ENCODE data around the gene MTM1.

The MTM1 gene

DNA sequence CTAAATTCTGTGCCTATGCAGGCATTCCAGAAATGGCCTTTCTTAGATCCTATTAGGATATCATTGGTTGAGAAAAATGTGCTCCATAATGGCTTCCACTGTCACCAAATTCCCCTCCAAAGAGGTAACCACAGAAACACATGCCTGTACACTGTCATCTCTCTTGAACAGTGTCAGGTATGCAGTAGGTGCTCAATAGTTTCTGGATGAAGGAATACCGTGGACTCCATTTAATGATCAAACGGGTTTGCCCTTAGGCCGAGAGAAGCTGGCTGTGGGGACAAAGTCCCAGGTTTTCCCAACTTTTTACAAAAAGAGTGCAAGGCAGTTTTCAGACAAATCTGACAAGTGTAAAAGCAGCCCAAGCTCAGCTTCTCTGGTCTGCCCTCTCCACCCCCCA is 16.5 kb upstream of the MTM1 start:
- DNase-seq = no peak

DNA sequence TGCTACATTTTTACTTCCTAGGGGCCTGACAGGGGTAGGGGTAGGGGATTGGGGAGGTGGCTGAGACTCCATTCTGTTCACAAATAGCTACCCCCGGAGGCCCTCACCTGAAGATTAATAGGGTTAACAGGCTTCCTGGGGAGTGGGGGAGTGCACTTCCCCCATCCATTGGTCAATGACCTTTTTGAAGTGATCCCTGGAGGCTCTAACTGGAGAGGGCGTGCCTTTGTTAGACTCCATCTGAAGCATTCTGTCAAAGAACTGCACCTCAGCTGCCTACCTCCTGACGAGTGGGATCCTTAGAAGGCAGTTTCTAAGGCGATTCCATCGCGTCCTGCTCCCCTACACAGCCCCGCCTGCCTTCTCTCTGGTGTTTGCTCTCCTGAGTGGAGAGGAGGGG is 10.0 kb upstream of the MTM1 start:
- no peak for DNase-seq

DNA sequence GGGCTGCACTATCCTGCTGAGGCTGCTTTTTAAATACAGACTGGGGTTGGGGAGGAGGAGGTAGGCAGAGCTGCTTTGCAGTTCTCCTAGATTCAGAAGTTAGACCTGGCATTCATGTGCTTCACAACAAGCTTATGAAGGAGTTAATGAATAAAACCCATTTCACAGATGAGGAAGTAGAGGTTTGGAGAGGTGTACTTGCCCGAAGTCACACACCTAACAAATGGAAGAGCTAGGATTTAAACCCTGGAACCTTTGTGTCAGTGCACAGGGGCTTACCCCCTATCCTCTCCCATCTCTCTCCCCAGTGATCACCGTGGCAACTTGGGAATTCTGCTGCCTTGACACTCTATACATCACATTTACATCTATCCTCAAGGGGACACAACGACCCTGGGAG is 3.6 kb upstream of the MTM1 start:
- DNase-seq = no peak

DNA sequence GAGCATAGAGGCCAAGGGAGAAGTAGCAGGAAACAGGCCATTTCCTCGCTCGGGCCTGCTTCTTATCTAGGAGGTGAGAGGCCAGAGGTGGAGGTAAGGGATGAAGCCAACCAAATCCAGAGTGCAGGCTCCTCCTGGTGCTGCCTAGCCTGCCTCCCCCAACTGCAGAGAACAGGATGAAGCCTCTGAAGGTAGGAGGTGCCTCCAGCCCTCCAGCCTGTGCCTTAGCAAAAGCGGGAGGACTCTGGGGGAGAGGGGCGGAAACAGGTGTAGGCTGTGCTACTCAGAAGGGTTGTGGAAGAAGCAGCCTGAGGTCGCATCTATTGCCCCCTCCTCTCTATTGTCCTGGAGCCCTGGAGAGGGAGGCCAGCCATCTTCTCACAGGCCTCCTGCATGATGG is 2.9 kb upstream of the MTM1 start:
- DNase-seq = no peak

DNA sequence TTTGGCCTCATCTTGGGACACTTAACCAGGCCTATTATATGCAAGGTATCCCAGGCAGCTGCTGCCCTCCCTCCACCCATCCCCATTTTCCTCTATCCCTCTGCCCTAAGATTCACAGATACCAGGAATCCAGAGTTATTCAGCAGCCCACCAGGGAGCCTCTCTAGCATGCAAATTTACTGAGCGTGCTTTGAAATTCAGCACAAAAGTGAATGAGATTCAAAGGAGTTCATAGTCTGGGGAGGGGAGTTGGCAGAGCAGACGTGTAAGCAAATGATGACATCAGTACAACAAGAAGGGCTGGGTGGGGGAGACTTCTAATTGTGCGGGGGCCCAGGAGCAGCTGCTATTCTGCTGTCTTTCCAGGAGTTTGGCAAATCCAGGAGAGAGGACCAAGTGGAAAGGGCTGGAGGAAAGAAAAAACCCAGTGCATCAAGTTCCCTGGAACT is 1.7 kb upstream of the MTM1 start:
- DNase-seq = no peak

DNA sequence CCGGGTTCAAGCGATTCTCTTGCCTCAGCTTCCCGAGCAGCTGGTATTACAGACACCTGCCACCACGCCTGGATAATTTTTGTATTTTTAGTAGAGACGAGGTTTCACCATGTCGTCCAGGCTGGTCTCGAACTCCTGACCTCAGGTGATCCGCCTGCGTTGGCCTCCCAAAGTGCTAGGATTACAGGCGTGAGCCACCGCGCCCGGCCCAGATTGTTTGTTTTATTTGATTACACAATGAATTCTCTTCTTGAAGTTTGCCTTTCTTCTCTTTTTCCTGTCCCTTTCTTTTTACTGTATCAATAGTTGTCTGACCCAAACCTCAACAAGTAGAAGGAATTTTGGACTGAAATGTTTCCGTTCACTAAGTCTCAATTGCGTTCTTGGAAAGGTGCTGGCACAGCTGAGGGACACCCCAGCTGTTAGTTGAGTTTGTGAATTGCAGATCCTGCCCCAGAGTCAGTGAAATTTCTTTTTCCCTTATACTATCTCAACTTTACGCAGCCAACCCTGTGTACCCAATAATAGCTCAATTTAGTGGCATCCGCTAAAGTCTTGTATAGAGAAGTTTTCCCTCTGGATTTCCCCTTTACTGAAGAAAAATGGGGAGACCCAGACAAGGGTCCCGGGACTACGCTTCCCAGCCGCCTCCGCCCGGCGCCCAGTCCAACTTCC is 639 bp upstream of the MTM1 start:
- no peak for DNase-seq

DNA sequence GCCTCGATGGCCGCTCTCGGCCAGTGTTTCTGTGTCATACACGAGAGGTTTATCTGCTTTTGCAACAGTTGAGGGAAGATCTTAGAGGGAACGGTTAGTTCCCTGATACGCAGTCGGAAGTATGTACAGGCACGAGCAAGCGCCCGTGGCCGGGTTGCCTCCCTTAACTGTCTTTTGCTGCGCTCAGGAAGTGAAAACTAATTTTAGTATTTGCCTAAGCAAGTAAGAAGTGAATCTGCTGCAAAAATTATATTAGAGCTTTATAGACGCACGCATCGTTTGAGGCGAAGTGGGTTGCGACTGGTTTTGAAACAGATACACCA is 695 bp downstream of the MTM1 start:
- no peak for DNase-seq

DNA sequence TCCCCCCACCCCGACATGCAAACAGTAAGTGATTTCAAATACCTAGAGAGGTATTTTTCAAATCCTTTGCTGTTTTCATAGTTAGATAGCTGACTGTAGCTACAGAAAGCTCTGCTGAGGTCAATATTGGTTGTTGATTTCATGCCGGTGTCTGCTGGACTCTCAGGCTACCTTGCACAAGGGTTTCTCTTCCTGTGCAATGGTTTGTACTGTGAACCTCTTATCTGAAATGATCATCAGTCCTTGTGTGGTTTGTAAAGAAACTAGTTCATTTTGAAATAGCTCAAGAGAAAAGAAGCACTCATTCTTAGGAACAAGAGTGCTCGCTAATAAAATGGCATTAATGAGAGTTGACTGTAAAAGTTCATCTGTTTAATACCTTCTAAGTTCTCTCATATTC is 2.1 kb downstream of the MTM1 start:
- no peak for DNase-seq

DNA sequence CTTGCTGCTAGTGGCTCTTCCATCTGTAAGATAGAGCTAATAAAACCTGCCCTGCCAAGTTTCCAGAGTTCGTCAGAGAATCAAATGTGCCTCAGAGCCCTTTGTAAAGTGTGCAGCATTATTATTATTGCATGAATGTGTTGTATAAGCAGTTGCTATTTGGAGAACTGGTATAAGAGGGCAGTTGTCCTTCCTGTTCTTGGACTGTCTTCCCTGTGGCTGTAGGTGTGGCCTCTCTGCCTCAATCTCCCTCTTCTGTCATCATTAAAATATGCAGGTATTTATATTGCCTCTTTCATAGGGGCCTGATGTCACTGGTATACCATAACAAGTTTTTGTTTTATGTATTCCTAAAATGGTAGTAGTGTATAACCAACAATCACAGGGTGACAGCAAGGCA is 3.8 kb downstream of the MTM1 start:
- no peak for DNase-seq

DNA sequence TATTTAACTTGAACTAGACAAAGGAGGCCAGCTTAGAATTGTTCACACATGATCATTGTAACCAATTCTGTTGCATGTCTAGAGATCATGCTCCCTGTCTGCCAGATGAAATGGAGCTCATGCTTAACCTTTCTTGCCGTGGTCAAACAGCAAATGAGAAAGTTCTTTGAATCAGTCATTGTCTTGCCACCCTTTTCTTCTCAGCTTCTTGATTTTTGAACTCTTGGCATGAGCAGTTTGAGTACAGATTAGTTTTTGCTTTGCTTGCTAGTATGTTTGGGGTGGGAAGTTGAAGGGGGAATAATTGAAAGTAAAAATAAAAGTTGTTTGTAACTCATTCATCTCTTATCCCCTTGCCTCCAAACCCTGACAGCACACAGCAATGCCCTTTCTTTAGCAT is 4.7 kb downstream of the MTM1 start:
- DNase-seq = no peak

DNA sequence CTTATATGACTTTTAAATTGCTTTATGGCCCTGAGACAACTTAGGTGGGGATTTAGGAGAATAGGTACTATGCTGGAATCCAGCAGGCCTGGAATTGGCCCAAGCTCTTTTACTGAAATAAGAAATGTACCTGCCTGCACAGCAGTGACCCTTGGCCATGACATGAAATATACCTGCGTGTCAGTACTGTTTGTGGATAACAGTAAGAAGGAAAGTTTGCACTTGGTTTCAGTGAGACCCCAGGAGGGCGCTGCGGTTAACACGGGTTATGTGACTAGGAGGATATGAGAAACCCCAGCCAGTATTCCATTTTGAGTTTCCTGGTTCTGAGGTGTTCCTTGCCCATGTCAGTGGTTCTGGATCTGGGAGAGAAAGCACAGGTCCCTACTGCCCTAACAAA is 5.3 kb downstream of the MTM1 start:
- no peak for DNase-seq

DNA sequence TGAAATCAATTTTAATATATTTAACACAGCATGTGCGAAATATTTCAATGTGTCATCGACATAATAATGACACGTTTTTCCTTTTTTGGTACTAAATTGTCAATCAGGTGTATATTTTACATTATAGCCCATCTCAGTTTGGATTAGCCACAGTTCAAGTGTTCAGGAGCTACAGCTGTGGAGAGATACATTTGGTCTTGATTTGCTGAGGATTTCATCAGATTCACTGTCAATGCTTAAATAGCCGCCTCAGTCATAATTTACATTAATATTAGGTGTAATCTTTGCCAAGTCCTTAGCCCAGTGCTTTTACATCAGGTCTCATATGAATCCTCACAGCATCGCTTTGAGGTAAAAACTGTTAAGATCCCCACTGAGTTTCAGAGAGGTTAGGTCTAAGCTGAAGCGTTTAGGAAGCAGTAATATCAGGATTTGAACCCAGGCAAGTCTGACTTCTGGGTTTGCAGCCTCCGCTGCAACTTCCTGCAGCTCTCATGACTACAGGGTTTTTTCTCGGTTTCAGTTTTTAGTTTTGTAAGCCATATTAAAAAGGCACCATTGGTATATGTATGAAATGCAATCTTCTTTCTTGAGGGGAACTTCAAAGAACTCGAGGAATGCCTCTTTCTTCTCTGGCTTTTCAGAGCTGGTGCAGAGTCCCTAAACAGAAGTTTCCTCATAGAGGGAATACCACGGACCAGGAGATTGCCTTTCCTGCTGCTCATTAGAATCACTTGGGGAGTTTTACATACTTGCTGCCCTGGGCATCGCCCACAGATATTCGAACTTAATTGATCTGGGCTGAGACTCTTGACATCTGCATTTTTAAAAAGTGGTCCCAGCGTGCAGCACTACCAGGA is 6.4 kb downstream of the MTM1 start:
- DNase-seq = no peak

DNA sequence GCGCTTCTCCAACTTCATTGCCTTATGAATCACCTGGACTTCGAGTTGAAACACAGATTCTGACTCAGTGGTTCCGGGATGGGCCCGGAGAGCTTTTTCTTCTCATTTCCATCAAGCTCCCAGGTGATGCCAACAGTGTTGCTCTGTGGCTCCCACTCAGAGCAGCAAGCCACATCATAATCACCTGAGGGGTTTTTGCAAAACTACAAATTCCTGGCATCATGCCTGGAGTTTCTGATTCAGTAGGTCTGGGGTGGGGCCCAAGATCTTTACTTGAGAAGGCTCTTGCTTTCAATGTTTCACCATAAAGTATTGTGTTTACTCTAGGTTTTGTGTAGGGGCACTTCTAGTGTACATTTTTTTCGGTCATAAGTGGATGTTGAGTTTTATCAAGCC is 7.0 kb downstream of the MTM1 start:
- DNase-seq = no peak

DNA sequence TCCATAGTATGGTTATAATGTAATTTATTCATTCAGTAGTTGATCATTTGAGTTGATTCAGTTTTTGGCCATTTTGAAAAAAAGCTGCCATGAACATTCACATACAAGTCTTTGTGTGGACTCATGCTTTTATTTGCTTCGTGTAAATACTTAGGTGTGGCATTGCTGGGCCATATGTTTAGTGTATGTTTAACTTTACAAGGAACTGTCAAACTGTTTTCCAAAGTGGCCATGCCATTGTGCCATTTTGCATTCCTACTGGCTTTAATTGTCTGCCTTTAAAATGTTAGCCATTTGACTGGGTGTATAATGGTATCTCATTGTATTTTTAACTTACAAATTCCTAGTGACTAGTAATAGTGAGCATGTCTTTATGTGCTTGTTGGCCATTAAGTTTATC is 8.8 kb downstream of the MTM1 start:
- no peak for DNase-seq

DNA sequence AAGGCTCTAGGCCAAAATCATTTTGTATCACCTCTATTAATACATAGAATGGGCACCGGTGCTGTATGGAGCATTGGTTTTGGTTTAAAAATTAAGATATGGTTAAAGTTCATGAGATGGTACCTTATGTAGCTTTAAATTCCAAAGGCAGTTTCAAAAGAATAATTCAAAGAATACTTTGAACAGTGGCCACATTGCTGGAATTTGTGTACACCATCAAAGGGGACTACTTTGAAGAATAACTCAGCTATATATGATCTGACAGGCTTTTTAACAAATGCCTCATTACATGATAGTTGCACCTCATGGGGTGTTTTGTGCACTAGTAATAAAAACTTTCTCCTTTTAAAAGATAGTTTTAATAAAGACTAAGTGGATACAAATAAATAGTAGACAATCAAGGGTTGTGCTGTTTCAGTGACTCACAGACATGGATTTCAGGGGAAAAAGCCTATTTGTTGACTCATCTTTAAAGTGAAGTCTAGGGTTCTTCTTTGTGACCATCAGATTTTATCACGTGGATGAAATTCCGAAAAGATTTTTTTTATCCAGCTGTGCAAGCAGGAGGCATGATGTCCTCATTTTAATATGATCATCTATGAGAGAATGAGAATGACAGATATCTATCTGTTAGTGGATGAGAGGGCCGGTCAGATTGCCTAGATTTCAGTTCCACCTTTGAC is 12.8 kb downstream of the MTM1 start:
- no peak for DNase-seq

DNA sequence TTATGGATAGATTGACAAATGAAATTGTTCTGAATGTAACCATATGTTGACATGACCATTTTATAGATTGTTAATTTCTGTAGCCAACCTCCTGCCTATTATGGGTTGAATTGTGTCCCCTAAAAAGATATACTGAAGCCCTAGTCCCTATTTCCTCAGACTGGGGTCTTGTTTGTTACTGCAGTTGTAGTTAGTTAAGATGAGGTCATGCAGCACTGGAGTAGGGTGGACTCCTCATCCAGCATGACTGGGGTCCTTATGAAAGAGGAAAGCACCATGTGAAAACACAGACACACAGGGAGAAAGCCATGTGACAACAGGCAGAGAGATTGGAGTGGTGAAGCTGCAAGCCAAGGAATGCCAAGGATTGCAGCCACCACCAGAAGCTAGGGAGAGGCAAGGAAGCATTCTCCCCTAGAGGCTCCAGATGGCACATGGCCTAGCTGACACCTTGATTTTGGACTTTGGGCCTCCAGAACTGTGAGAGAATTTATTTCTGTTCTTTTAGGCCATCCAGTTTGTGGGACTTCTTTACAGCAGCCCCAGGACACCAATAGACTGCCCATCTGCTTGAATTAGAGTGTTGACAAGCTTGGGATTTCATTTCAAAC is 14.0 kb downstream of the MTM1 start:
- no peak for DNase-seq

DNA sequence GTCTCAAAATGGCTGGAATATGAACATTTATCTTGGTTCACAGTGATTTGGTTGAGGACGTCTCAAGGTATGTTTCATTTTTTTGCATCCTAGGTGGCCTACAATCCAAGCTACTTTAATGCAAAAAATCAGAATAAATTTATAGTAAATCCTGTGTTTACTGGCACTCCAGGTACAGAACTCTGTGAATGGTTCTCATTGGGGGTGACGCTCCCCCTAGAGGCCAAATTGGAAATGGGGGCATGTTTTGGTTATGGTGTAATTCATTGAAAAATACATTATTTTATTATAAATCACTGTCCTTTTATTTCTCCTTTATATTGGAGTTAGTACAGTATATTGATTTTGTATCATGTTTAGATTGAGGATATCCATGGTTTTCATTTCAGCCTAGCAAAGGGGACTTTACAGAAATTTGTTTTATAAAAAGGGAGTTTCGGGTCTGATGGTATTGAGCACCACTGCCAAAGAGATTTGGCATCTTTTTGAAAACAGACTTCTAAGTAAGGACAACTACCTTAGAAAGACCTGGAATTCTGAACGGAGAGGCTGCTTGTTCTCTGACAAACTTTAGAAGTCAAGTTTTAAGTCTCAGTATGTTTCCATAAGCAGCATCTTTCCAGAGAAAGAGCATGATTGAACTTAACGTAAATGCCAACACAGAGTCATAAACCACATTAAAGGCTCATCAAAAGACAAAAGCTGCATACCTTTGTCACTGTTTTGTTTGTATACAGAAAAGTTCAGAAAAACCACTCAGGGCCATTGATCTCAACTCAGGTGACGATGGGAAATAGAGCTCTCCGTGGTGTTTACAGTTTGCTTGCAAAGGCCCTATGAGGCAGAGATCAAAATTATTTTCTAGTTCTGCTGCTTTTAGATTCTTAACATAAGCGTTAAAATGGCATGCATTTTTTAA is 19.4 kb downstream of the MTM1 start:
- no peak for DNase-seq

DNA sequence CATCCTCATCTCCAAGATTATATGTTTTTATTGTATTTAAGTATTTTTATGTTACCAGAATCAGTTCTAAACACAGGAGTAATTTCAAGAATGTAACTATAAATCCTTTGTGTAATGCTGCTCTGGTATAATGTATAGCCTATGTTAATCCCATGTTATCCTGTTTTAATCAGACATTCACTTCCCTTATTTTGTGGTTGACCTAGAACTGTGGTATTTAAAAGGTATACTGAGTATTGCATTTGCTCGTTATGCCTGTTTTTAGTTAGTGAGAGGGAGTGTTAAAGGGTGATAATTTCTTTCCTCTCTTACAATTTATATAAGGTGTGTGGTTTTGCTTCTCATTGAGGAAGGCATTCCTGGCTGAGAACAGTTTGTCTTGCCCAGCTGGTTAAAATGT is 26.2 kb downstream of the MTM1 start:
- DNase-seq = no peak

DNA sequence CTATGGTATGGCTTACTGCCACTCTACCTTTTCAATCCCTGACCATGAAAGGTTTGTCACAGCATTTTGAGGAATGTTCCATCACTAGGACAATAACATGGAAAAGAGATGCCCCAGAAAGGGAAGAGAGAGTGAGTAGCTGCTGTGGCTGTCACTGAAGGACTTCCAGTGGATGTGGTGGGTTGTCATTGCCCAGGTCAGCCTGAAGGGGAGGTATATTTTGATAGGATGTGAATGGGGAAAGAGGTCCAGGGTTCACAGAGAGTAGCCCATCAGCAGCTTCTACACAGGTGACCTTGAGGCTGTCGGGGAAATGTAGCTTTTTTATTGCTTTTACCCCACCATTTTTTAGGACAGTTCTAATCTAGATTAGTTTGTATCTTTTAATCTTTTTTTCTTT is 30.8 kb downstream of the MTM1 start:
- no peak for DNase-seq

DNA sequence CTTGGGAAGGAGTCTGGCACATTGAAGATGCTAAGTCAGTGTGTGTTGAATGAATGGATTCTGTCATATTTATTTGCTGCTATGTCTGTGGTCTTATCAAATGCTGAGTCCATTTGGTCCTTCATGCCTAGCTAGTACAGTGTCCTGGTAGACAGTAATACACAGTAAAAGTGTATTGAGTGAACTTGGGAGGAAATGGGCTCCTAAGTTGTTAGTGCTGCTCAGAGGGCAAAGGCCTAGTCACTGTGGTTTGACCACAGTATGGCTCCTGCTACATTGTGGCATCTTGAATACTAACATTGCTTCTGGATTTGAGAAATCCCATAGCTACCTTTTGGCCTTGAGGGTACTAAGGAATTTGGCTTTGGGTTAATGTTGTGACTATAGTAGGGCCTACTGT is 33.9 kb downstream of the MTM1 start:
- DNase-seq = no peak

DNA sequence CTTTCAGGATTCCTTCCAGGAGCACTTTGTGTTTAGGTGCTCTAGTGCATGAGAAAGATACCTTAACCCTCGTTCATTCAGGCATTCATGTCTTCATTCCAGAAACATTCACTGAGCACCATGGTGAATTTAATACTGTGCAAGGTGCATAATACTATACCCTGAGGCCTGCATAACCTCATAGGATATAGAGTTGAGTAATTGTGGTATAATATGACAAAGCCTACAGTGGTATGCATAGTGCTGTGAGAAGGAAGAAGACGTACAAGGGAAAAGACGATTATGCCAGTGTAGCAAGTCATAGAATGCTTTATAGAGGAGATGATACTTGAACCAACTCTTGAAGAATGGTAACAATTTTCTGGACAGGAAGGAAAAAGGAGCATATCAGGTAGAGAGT is 34.3 kb downstream of the MTM1 start:
- no peak for DNase-seq

DNA sequence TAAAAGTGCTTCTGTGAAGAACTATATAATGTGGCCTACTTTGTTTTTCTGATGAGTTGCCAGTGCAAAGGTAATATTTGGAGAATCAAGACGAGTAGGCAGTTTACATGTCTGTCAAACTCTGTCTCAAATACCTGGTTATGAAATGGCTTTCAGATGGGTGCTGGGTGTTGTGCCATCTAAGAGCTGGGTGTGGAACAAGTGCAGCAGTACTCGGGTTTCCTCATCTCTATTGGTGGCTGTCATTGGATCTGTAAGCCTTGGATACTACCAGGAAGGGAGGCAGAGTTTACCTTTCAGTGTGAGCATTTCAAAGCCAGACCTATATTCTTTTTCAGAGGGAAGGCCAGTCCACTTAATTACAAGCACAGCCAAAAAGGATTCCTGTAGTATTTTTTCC is 37.2 kb downstream of the MTM1 start:
- DNase-seq = no peak

DNA sequence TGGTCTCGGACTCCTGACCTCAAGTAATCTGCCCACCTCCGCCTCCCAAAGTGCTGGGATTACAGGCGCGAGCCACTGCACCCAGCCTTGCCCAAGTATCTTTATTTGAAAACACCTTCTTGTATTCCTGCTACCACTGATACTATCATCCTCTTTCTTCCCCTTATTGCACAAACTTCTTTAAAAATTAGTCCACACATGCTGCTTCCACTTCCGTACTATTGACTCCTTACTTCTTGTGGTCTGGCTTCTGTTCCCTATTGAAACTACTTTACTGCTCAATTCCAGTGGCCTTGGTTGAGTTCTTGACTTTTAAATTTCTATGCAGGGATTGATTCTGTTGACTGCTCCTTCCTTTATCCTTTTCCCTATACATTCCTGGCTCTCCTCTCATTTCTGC is 38.8 kb downstream of the MTM1 start:
- DNase-seq = peak in 1 of 2 donors; percentile 16
